RCC 7860 (cell line): Measurements from ENCODE around the gene RIMKLB.
A peak's percentile ranks its signal among the peaks of the same experiment; 100 is the strongest.

ENCODE experiments used
- DNase-seq: peaks from one replicate; pipeline ENCODE4 v3.0.0-alpha.2; 2015; ENCODE audit warnings: low spot score
- FAIRE-seq: peaks from 2 replicates; lab custom pipeline; 2012; peaks lifted over from hg19 to GRCh38; lab: Jason Lieb, UNC

The RIMKLB gene

GRCh38 chr12:8697476-8698131 is at the start of gene RIMKLB:
TSS of gene RIMKLB (plus strand) at chr12:8697991. CDS start at chr12:8713867, 15,876 bp downstream.
- DNase-seq, result peak; percentile 38
- no peak for FAIRE-seq

- DNase-seq, result no peak
- FAIRE-seq, result no peak
These were observed 49.1 kb upstream of the RIMKLB start for GRCh38 chr12:8648576-8649205.

- DNase-seq, result no peak
- no peak for FAIRE-seq
These were observed 42.4 kb upstream of the RIMKLB start for GRCh38 chr12:8655421-8655820.

GRCh38 chr12:8658346-8658745 is 39.4 kb upstream of the RIMKLB start:
- peak; percentile 50 for DNase-seq
- FAIRE-seq, result peak; percentile 78

- DNase-seq (no peak), FAIRE-seq (no peak)
These were observed 36.8 kb upstream of the RIMKLB start for GRCh38 chr12:8661016-8661415.

GRCh38 chr12:8661751-8662150 is 36.0 kb upstream of the RIMKLB start:
- no peak for DNase-seq
- no peak for FAIRE-seq

GRCh38 chr12:8662593-8662992 is 35.2 kb upstream of the RIMKLB start, which contains the start of gene MFAP5:
TSS of gene MFAP5 (minus strand) at chr12:8662826. CDS start at chr12:8662104, 722 bp downstream.
- no peak for FAIRE-seq

GRCh38 chr12:8664228-8664913 is 33.4 kb upstream of the RIMKLB start:
- DNase-seq (no peak), FAIRE-seq (no peak)

More at GRCh38 chr12:8662593-8662992, 35.2 kb upstream of the RIMKLB start, which contains the start of gene MFAP5:
- DNase-seq, result no peak

- no peak for DNase-seq
- FAIRE-seq, result no peak
These were observed 32.0 kb upstream of the RIMKLB start for GRCh38 chr12:8665759-8666158.

- FAIRE-seq, result no peak
These were observed 30.5 kb upstream of the RIMKLB start for GRCh38 chr12:8667270-8667669.

GRCh38 chr12:8668441-8668840 is 29.4 kb upstream of the RIMKLB start:
- DNase-seq (no peak), FAIRE-seq (no peak)

More at GRCh38 chr12:8667270-8667669, 30.5 kb upstream of the RIMKLB start:
- DNase-seq, result no peak

- DNase-seq (no peak), FAIRE-seq (no peak)
These were observed 25.4 kb upstream of the RIMKLB start for GRCh38 chr12:8672381-8672780.

- FAIRE-seq (no peak), DNase-seq (no peak)
These were observed 22.2 kb upstream of the RIMKLB start for GRCh38 chr12:8675591-8676036.

GRCh38 chr12:8676651-8677050 is 21.1 kb upstream of the RIMKLB start:
- DNase-seq (no peak), FAIRE-seq (no peak)

GRCh38 chr12:8677362-8677761 is 20.4 kb upstream of the RIMKLB start:
- FAIRE-seq (no peak), DNase-seq (no peak)

- DNase-seq, result peak; percentile 17
- no peak for FAIRE-seq
These were observed 19.1 kb upstream of the RIMKLB start for GRCh38 chr12:8678661-8679111.

- no peak for FAIRE-seq
- DNase-seq, result no peak
These were observed 17.3 kb upstream of the RIMKLB start for GRCh38 chr12:8680533-8680932.

GRCh38 chr12:8681129-8681884 is 16.5 kb upstream of the RIMKLB start:
- FAIRE-seq, result no peak
- no peak for DNase-seq

- DNase-seq (no peak), FAIRE-seq (no peak)
These were observed 12.7 kb upstream of the RIMKLB start for GRCh38 chr12:8685051-8685450.

- peak; percentile 39 for FAIRE-seq
- peak; percentile 26 for DNase-seq
These were observed 9.8 kb upstream of the RIMKLB start for GRCh38 chr12:8687846-8688601.
